Fibroblast of villous mesenchyme (primary cell): ENCODE measurements around the gene LGR5. TPM values are rescaled to one million over a fixed set of nuclear protein-coding genes. Genes with fewer than 3 reads are reported as not detected.
A peak's percentile ranks its signal among the peaks of the same experiment; 100 is the strongest.
"Not testable (repeated sequence)": the region's sequence is repeated elsewhere in the genome, so short reads cannot be mapped to it uniquely, and the experiment has no call there.

ENCODE experiments used
- DNase-seq: peaks from one replicate; pipeline ENCODE4 v3.0.0-alpha.2; 2010; ENCODE audit warnings: low read depth
- H3K4me3 ChIP-seq: 2 replicates; pipeline ENCODE4 v1.5.1; 2011; ENCODE audit warnings: low read depth, mild to moderate bottlenecking, low read length
- total RNA-seq: library from RNA; depleted of rRNA; stranded (reverse); fragments of >200 nt; gene quantifications from 2 replicates; pipeline ENCODE4 v1.2.3, GENCODE V29; 2012
- TF ChIP-seq, protein P1 (sequence below): IDR thresholded peaks from 2 replicates; pipeline ENCODE4 v1.5.1; 2012; ENCODE audit warnings: low read depth, mild to moderate bottlenecking, low read length; ENCODE audit not compliant: insufficient read depth

Gene LGR5
- total RNA-seq, 1 donor, result not detected

DNA sequence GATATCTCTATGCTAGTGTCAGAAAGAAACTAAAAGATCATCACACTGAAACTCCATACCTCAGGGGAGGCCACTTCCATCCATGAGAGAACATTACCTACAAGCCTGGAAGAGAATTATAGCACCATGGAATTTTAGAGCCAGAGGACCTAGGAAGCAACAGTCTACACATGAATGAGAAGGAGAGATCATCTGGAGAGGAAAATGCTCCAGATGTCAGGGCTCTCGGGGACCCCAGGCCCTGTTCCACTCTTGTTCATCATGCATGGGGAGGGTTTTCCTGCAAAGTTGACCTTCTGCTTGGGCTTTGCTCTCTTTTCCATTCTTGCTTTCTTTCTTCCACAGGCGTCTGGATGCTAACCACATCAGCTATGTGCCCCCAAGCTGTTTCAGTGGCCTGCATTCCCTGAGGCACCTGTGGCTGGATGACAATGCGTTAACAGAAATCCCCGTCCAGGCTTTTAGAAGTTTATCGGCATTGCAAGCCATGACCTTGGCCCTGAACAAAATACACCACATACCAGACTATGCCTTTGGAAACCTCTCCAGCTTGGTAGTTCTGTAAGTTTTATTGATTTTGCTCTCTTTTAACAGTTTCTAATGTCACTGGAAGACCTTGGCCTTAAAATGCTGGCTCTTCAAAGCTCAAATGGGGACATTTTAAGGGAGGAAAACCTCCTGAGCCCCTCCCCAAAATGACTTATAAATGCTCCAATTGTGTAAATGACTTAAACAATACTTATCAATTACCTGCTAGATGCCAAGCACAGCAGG lies 113.3 kb downstream of the LGR5 start:
- H3K4me3 ChIP-seq, result no peak overlapping the region
- DNase-seq, result no peak
- TF ChIP-seq, protein P1, sequence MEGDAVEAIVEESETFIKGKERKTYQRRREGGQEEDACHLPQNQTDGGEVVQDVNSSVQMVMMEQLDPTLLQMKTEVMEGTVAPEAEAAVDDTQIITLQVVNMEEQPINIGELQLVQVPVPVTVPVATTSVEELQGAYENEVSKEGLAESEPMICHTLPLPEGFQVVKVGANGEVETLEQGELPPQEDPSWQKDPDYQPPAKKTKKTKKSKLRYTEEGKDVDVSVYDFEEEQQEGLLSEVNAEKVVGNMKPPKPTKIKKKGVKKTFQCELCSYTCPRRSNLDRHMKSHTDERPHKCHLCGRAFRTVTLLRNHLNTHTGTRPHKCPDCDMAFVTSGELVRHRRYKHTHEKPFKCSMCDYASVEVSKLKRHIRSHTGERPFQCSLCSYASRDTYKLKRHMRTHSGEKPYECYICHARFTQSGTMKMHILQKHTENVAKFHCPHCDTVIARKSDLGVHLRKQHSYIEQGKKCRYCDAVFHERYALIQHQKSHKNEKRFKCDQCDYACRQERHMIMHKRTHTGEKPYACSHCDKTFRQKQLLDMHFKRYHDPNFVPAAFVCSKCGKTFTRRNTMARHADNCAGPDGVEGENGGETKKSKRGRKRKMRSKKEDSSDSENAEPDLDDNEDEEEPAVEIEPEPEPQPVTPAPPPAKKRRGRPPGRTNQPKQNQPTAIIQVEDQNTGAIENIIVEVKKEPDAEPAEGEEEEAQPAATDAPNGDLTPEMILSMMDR, result no peak

DNA sequence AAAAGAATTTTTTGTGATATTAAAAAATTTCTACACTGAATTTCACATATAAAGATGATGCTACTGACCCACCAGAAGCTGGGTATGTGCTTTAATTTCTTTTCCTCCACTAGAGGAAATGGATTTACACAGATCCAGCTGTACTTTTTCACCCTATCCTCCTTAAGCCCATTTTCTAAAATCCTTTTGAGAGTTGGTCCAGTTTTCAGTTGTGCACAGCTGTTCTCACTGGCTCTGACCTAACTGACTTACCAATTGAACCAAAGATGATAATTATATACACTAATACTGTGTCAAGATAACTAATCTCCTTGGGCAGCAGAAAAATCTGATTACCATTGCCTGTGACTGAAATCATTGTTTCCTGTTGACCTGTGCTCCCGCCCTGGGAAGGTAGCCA lies 115.6 kb downstream of the LGR5 start:
- no peak for DNase-seq
- TF ChIP-seq, protein P1, result no peak
- H3K4me3 ChIP-seq, result no peak overlapping the region

DNA sequence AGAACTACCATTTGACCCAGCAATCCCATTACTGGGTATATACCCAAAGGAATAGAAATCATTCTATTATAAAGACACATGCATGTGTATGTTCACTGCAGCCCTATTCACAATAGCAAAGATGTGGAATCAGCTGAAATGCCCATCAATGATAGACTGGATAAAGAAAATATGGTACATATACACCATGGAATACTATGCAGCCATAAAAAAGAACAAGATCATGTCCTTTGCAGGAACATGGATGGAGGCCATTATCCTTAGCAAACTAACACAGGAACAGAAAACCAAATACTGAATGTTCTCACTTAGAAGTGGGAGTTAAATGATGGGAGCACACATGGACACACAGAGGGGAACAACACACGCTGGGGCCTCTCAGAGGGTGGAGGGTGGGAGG lies 116.2 kb downstream of the LGR5 start:
- H3K4me3 ChIP-seq, DNase-seq: not testable (repeated sequence)

DNA sequence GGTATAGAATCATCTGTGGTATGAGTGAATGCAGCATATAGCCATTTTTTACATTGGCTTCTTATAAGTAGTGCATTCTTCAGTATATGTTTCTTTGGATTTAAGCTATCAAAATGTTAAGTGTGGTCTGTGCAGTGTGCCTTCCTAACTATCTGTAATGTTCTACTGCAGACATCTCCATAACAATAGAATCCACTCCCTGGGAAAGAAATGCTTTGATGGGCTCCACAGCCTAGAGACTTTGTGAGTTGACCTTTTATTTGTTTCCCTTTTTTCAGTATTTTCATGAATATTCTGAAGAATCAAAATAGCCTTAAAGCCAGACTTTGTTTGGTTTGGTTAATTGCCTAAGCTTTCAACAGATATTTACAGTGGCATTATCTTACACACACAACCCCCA lies 116.8 kb downstream of the LGR5 start:
- TF ChIP-seq, protein P1, result no peak
- H3K4me3 ChIP-seq, result no peak overlapping the region
- no peak for DNase-seq

DNA sequence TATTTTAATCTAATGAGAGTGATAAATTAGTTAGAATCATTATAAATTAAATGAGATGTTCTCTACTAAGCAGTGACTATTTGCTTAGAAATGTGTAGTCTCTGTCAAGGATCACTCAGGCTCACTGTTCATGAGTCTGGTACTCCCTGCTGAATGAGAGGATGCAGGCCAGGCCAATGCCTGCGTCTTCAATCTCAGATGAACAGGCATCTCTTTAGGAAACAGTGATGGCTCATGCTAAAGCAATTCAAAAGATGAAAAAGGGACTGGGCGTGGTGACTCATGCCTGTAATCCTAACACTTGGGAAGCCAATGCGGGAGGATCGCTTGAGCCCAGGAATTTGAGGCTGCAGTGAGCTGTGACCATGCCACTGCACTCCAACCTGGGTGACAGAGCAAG lies 117.3 kb downstream of the LGR5 start:
- no peak overlapping the region for H3K4me3 ChIP-seq
- TF ChIP-seq, protein P1, result no peak
- peak; percentile 68 for DNase-seq

DNA sequence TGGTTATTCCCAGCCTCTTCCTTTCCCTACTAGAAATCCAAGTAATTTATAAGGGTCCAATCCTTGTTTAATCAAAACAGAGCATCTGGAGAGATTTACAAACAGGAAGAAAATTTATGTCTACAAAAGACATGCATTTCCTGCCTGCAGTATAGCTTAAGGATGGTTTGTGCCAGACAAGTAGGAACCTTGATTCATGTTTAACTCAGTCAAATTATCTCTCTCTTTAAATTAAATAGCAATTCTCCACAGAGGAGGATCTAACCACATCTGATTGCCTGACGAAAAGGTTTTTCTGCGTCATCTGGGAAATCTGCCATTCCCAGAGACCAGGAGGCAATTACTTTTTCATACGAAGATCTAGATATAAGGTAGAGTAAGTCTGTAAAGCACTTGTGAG lies 118.8 kb downstream of the LGR5 start:
- TF ChIP-seq, protein P1, result no peak
- DNase-seq, result no peak

DNA sequence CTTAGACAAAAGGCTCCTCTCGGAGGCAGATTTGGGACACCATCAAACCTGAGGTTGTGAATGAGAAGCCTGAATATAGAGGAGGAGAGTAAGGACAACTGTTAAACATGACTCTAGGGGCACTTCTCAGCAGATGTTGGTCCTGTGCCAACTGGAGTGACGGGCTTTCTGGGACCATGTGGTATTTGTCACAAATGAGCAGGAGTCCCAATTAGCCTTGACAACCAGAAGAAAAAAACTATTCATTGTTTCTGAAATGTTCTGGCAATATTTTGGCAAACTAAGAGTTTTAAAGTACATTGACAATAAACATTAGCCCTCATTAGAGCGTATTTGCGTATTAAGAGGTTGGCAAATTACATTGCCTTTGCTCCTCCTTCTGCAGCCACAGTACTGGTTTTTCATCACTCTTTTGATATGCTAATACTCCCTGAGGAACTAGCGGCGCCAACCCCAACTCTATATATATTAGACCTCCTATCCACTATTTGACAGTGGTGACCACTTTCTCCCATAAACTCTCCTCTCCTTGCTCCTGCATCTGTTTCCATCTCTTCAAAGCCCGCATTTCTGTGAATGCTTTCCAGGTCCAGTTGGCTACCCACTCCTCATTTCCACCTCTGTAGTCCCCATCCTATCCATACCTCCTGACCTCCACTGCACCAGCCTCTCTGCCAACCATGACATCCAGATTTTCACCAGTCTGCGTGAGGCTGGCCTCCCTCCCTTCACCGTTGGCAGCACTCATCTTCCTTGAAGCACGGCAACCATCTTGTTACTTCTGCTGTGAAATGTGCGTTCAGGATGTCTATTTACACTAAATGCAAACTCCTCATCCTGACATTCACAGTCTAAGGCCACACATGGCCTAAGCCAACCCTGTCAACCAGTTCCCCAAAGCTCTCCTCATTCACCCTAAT lies 123.3 kb downstream of the LGR5 start:
- DNase-seq, result no peak
- TF ChIP-seq, protein P1, result no peak

More for the DNA sequence above, 118.8 kb downstream of the LGR5 start:
- H3K4me3 ChIP-seq, result no peak overlapping the region

More for the DNA sequence above, 123.3 kb downstream of the LGR5 start:
- no peak overlapping the region for H3K4me3 ChIP-seq
